DMS53 treated with DMSO at 0.1 percent for 48 hours (cell line): ENCODE results near the gene C11orf98.
"Not testable (repeated sequence)": the region's sequence is repeated elsewhere in the genome, so short reads cannot be mapped to it uniquely, and the experiment has no call there.

Experiments used
- DNase-seq: peaks from one replicate; lab custom pipeline; 2025; ENCODE audit not compliant: unreplicated experiment; lab: John Stamatoyannopoulos, UW

Gene C11orf98

GRCh38 chr11:62665075-62665598 lies at the start of gene C11orf98, which contains the start of gene CSKMT:
Gene C11orf98 (minus strand): TSS chr11:62665210. CDS start chr11:62665169, 41 bp downstream.
Gene CSKMT (plus strand): TSS chr11:62665312. CDS start chr11:62665880, 568 bp downstream.
- DNase-seq = peak; percentile 79

DNA sequence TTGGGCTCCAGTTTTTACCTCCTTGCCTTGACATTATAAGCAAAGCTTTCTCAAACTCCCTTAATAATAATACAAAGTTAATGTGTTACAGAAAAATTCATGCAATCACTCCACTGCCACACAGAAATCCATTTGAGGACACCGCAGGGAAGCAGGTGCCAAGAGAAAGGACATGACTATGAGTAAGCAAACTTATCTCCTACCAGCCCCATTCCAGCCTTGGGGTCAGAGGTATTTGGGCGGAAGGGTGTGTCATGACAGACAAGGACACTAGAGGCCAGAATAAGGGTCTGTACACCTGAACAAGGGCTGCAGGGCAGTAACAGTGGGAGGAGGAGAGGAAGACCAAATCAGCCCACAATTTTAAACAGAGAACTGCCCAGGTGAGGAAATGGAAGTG lies 48.3 kb upstream of the C11orf98 start:
- no peak for DNase-seq

DNA sequence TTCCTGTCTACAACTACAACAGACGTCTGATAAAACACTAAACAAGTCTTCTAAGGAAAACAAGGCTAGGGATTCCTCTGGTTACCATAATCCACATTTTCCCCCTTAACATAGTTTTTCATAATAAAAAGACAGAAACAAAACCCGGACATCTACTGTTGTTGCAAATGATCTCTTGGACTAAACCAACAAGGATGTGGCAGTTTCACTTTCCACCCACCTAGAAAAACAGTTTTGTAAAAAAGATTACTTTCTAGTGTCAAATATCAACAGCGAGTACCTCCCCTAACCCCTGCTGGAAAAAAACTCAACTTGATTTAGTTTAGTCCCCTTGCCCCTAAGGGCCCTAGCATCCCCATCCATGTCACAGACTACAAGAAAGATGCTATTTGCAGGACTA lies 47.9 kb upstream of the C11orf98 start:
- DNase-seq = no peak

DNA sequence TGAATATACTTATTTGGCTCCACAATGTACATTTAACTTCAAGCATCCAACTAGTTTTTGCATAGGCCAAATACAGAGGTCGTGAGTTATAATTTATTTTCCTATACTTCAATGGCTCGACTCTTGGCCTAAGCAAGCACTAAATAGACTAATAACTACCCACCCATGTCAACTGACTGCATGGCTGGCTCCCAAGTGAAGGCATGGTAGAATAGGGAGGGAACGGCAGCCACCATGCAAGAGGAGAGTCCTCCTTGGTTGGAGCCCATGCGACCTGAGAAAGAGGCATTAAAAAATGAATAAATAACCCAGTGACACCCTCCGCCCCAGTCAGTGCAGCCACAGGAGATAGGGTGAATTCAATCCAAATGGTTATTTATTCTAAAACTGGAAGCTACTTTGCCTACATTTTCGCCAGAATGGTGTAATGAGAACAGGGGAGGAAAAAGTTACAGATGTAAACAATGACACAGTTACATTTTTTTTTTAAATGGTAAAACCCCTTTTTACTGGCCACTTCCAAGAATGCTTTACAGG lies 47.3 kb upstream of the C11orf98 start:
- DNase-seq = no peak

DNA sequence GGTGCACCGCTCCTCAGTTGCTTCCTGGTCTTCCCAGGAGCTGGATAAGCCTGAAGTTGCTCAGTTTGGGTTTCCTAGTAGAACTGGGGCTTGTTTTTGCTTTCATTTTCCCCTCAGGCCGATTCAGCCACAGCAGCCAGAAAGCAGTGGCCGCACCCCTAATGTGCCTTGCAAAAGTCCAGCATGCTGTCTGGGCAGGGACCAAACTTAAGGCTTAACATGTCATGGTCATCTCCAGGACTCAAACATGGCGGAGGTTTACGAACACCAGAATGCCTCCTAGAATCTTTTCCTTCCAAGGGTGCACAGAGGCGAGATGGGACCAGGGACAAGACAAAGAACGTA lies 45.0 kb upstream of the C11orf98 start:
- DNase-seq = peak; percentile 34

GRCh38 chr11:62709247-62710000 lies 44.4 kb upstream of the C11orf98 start:
- peak; percentile 95 for DNase-seq

- peak; percentile 65 for DNase-seq
These were observed 43.8 kb upstream of the C11orf98 start for GRCh38 chr11:62708793-62709192.

- DNase-seq = no peak
These were observed 43.4 kb upstream of the C11orf98 start for GRCh38 chr11:62708392-62708791.

DNA sequence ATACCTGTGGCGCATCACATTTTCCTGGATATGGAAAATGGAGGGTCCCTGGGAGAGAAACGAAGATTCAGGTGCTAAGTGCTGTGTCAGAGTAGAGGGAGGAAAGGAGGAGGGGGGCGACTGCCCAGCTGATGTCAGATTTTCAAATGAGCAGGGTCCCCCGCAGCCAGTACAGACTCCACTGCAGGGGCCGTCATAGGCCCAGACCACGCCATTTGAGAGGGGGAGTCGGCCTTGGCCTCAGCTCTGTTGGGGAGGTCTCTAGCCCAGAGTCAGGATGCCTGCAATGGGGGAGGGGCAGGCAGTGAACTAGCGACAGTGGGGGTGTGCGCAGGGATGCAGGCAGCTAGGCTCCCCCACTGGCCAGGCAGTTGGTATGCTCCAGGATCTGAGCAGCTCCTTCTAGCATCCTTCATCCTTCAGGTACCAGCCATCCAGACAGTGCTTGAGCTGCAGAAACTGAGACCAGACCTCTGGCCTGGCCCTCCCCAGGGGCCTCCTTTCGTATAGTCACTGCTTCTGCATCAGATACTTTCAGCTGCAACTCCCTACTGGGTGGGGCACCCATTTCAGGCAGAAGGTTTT lies 42.4 kb upstream of the C11orf98 start, which contains the start of the genes BSCL2 and GNG3:
BSCL2 (minus strand) TSS at position 148 of the 585 bp plus-strand sequence. CDS start 229 bp downstream, outside the sequence.
GNG3 (plus strand) TSS at position 400 of the 585 bp plus-strand sequence. CDS start 620 bp downstream, outside the sequence.
- DNase-seq = no peak

GRCh38 chr11:62706850-62707247 lies 41.8 kb upstream of the C11orf98 start:
- DNase-seq = no peak

DNA sequence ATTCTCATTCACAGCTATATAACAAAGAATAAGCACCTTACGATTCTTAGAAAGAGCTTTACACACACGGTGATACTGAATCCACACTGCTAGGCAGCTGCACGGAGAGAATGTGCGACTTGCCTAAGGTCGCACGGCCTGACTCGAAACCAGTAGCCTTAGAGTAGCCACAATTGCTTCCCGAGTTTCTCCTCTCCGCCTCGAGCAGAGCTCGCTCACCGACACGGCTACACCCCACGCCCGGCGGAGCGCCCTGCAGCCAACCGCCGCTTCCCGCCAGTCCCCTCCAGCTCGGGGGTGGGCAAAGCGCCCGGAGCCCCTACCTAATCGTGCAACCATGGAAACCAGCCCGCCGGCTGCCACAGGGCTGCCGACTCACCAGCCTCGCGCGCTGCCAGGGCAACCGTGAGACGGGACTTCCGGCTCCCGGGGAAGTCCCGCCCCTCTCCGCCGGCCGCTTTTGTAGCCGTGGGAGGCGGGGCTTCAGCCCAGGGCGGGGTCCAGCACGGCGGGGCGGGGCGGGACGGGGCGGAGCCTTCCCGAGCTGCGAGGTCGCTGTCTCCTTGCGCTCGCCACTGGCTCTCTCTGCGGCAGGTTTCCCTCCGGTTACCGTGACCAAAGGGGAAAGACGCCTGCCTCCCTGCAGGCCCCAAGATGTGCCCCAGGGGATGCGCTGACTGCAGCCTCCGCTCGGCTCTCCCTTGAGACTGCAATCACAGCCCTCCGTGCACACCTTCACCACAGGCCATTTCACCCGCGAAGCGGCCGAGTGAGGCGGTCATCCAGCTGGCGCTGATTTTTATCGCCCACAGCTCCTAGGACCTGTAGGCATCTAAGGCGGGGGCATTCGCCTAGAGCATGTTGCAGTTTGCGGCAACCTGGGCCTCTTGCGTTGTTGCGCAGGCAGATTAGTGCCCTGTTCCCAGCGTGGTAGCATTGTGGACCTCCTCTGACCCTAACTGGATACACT lies 41.2 kb upstream of the C11orf98 start:
- DNase-seq = peak; percentile 58

GRCh38 chr11:62705413-62705812 lies 40.4 kb upstream of the C11orf98 start:
- DNase-seq = no peak

- not testable (repeated sequence) for DNase-seq
These were observed 38.9 kb upstream of the C11orf98 start for GRCh38 chr11:62703921-62704320.

GRCh38 chr11:62702246-62702645 lies 37.2 kb upstream of the C11orf98 start:
- DNase-seq = no peak

- DNase-seq = peak; percentile 47
These were observed 29.6 kb upstream of the C11orf98 start for GRCh38 chr11:62694455-62695167.

DNA sequence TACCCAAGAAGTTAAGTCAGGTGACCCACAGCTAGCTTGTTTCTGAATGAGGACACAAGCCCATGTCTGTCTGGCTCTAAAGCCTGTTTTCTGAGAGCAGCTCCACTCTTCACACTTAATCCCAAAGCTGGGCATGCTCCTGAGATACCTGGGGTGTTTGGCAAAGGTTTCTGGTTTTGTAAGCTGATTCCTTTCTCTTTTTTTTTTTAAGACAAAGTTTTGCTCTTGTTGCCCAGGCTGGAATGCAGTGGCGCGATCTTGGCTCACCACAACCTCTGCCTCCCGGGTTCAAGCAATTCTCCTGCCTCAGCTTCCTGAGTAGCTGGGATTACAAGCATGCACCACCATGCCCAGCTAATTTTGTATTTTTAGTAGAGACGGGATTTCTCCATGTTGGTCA lies 28.6 kb upstream of the C11orf98 start:
- not testable (repeated sequence) for DNase-seq

DNA sequence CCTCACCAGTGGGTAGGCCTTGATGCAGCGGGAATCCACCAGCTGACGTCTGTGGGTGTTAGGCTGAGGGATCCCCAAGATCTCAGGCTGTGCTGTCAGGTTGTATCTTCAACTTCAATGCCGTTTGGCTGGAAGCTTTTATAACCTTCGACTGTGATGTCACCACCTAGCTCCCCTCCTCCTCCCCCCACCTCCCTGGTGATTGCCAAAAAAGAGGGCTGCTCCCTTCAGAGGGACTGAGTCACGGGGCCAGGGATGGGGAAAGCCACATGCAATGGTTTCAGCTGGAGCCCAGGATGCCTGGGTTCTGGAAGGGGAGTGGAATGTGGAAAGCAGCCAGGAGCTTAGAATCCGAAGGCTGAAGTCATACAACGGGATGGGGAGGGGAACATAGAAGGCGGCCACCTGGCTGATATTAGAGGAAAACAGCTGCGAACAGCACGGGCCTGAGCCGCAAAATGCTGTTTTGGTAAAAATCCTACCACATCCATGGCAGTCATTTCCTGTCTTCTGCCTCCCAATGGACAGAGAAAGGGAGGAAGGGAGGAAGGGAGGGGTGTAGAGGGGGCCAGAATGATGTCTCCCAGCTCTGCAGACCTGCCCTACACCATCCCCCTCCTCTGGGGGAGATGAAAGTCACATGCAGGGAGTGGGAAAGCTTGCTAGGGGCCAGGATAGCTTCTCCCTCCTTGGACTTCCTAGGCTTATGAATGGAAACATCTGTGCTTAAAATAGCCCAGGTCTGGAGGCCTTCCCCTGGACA lies 24.6 kb upstream of the C11orf98 start, which contains the start of gene LRRN4CL:
LRRN4CL (minus strand) TSS at position 110 of the 763 bp plus-strand sequence. CDS start 1,022 bp downstream, outside the sequence.
- DNase-seq = no peak

DNA sequence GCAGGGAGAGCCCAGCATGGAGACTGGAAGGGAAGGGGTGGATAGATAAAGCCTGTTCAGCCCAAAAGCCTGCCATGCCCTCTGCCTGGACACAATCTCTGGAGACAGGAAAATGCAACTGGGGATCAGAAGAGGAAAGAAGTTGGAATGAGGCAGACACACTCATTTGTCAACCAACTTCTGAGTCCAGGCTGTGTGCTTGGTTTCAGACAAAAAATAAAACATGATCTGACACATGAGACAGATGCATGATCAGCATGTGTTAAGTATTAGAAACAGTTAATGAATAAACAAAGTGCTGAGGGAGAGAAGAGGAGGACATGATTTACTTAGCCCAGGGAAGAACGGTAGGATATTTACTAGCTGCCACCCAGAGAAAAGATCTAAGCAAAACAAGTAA lies 23.5 kb upstream of the C11orf98 start:
- DNase-seq = no peak
